Stimulated activated CD8-positive, alpha-beta memory T cell treated with anti-CD3 and anti-CD28 coated beads, Interleukin-2, amount 100 ng/mL, for 48 hours (primary cell): ENCODE data around the gene TMX4.

Experiments used
- DNase-seq, 2 donors: peaks; one replicate each; pipeline ENCODE4 v3.0.0-alpha.2; 2020; ENCODE audit warnings: low read depth in 2 of 2

TMX4 gene

DNA sequence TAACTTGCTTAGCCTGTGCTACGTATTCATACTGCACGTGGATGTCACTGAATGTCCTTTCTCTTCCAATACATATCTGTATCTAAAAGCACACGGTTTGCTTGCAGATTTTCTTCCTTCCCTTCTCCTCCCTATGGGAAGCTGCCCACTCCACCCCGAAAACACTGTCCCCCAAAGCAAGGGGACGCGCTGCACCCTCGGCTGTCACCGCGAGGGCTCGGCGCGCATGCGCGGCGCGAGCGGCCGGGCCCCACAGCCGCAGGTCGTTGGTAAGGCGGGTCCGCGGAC is 659 bp downstream of the TMX4 start:
- peak; percentile 47 to 56 for DNase-seq

DNA sequence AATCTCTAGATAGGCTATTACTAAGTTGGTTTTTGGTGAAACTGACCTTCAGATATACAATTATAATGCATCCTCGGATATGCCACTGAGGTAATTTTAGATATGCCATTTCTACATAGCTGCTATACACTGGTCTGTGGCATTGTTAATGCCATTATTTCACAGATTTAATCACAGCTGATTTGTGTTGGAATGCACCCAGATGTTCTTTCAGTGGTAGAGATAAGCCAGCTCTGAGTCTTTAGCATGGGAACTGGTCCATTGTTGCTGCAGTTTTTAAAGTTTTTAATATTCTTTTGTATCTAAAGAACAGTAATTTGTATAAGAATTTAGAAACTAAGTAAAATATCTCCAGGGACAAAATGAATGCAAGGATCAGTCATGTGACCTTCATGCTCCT is 6.8 kb downstream of the TMX4 start:
- DNase-seq = no peak

GRCh38 chr20:8008733-8009132 is 10.8 kb downstream of the TMX4 start:
- no peak for DNase-seq

DNA sequence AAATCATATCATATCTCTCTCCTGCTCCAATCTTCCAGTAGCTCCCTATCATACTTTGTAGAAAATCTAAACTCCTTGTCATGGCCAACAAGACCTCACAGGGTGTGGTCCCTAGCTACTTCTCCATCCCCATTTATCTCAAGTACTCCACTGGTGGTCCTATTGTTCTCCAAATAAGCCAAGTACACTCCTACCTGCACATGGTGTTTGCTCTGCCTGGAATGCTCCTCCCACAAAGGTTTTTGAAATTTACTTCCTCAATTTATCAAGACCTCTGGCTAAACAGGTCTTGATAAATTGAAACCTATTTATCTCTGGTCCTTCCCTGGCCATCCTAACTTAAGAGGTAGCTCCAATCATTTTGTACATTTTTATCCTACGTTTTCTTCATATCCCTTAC is 12.1 kb downstream of the TMX4 start:
- DNase-seq = no peak

DNA sequence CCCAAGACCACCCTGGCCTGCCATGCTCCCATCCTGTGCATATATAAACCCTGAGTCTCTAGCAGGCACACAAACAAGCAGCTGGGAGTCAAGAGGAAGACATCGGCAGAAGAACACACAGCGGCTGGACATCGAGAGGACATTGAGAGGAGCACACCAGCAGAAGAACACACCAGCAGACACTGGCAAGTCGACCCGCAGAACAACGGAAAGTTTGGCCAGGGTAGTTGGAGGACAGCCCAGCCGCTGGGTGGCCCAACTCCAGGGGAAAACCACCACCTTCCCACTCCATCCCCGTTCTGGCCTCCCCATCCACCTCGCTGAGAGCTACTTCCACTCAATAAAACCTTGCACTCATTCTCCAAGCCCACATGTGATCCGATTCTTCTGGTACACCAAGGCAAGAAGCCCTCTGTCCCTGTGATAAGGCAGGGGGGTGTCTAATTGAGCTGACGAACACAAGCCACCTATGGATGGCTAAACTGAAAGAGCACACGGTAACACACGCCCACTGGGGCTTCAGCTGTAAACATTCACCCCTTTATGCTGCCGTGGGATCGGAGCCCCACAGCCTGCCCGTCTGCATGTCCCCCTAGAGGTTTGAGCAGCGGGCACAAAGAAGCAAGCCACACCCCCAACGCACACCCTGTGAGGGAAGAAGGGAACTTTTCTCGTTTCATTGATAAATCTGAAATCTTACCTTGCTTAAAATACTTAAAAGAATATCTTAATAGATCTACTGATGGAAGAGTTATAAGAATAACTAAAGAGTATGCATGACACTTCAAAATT is 13.8 kb downstream of the TMX4 start:
- no peak for DNase-seq

DNA sequence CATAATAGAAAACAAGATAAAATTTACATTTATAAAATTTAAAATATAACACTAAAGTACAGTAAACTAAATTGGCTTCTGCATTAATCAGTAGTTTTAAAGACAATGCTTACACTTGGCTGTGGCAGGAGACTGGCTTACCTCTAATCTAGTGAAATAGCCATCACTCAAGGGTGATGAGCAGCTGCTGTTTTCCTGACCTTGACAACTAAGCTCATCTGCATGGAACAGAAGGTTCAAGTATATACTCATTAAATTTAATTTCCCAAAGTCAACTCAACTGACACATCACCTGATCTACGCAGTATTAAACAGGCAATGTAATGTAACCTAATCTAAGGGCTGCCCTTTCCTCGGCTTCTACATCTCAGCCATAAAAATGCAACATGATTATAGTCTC is 14.5 kb downstream of the TMX4 start:
- DNase-seq = no peak

- no peak for DNase-seq
Measured at GRCh38 chr20:8002056-8002455, 17.5 kb downstream of the TMX4 start.

- DNase-seq = no peak
Measured at GRCh38 chr20:8000796-8001195, 18.8 kb downstream of the TMX4 start.

GRCh38 chr20:7996898-7997297 is 22.7 kb downstream of the TMX4 start:
- no peak for DNase-seq

GRCh38 chr20:7994809-7995208 is 24.8 kb downstream of the TMX4 start:
- no peak for DNase-seq

- no peak for DNase-seq
Measured at GRCh38 chr20:7993703-7994102, 25.9 kb downstream of the TMX4 start.

GRCh38 chr20:7993238-7993637 is 26.3 kb downstream of the TMX4 start:
- DNase-seq = no peak

- no peak for DNase-seq
Measured at GRCh38 chr20:7990385-7990784, 29.2 kb downstream of the TMX4 start.

DNA sequence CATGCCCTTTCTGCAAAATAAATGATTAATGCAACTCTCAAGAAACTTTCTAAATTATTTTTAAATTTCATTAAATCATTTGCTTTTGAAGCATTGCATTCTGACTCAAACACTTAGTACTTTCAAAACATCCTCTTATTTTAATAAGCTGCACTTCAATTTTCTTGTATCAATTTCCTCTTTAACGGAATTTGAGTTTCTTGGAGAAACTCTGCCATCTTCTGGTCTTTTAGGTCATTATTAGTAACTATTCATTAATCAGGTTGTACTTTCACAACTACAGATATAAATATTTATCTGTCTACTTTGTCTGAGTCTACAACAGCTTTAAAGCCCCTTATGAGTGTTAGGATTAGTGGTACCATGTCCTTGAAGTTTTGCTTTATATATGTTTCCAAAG is 30.2 kb downstream of the TMX4 start:
- no peak for DNase-seq

DNA sequence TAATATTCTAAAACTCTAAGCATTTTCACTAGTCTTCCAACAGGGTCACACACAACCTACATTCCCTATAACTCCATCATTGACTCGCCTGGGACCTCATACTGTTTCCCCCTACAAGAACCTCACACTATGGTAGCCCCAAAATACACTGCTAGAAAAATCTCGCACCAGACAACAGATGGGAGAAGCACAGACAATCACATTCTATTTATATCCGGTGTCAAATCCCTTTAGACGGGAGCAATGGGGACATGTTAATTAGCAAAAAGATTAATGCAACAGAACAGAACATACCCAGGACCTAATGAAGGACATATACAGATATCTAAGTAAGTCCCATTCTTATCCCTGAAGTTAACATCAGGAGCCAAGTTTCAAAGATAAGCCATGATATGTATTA is 33.6 kb downstream of the TMX4 start:
- no peak for DNase-seq

- no peak for DNase-seq
Measured at GRCh38 chr20:7984192-7984591, 35.4 kb downstream of the TMX4 start.

GRCh38 chr20:7981374-7981773 is 38.2 kb downstream of the TMX4 start:
- no peak for DNase-seq

DNA sequence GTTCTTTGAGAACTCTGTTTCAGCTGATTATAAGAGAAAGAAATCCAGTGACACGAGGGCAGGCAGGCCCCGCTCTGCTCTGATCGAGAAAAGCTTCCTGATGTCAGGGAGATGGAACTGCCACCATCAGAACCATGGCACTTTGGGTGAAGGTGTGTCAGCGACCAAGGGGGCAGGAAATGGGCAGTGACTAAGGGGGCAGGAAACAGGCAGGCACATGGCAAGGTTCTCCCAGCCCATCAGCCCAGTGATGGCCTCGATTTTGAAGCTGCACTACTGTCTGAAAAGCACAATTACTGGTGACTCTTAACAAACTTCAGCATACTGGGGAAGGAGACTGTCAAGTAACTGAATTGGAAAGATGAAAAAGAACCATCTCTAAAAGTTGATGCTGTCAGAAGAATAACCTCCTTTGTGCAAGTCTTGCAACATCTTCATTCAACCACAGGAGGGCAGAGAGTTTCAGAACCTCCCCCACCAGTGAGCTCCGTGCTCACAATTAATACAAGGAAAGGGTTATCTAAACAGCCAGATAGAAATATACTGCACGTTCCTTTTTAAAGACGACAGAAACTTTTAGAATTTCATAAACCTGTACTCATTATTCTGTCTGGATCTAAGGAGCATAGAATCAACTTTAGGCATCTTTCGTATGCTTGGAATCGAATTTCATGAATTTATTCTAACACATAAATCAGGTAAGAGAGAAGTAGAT is 39.1 kb downstream of the TMX4 start:
- peak in 1 of 2 donors; percentile 13 for DNase-seq

GRCh38 chr20:7977709-7978108 is 41.9 kb downstream of the TMX4 start:
- DNase-seq = no peak

DNA sequence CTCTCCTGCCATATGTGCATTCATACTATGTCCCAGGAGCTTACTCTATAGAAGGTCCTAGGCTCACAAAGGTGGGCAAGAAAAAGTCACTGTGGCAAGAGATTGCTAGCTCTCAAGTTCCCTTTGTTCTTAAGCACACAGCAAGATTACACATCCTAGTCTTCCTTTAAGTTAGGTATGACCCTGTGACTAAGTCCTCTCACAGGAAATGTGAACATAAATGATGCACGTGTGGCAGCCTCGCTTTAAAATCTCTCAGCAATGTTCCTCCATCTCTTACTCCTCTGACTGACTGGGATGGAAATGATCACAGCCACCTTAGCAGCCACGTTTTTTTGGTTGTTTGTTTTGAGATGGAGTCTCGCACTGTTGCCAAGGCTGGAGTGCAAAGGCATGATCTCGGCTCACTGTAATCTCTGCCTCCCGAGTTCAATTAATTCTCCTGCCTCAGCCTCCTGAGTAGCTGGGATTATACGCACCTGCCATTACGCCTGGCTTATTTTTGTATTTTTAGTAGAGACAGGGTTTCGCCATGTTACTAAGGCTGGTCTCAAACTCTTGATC is 43.6 kb downstream of the TMX4 start:
- DNase-seq = no peak

- DNase-seq = no peak
Measured at GRCh38 chr20:7974785-7975435, 44.7 kb downstream of the TMX4 start.

GRCh38 chr20:7971536-7972280 is 47.9 kb downstream of the TMX4 start:
- DNase-seq = no peak
